NCI-H2029 (cell line): ENCODE results near the gene ZNF407.
"Not testable (repeated sequence)": the region's sequence is repeated elsewhere in the genome, so short reads cannot be mapped to it uniquely, and the experiment has no call there.

Experiments used
- DNase-seq: peaks from one replicate; lab custom pipeline; 2025; lab: John Stamatoyannopoulos, UW

ZNF407 gene

DNA sequence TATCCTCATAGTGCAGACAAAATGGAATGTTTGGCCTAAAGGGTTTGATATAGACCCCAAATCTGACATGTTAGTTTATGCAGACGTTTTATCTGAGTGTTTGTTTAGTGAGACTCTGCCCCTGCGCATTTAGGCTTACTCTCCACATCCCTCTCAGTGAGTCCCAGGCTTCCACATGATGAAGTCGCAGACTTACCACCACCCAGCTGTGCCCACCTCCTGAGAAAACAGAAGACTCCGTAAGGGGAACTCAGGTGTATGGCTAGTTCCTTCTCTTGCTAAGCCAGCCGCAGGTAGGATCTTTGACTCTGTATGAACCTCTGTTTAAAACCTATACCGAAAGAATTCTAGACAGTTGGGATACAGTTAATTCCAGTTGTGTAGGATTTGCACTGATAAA lies 338.7 kb downstream of the ZNF407 start:
- DNase-seq = no peak

DNA sequence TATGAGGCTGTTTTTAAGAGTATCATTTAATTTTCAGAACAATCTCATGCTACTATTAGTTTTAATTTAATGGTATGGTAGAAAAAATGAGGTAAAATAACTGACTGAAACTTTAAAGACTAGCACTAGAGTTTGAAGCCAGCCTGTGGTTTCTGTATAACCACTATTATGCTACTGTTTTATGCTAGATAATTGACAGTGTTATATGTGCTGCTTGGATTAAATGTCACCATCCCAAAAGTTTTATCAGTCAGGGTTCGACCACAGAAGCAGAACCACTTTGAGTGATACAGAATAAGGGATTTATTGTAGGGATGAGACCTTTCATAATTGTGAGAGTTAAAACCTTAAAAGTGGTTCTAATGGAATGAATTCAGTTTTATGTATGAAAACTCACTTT lies 339.6 kb downstream of the ZNF407 start:
- no peak for DNase-seq

DNA sequence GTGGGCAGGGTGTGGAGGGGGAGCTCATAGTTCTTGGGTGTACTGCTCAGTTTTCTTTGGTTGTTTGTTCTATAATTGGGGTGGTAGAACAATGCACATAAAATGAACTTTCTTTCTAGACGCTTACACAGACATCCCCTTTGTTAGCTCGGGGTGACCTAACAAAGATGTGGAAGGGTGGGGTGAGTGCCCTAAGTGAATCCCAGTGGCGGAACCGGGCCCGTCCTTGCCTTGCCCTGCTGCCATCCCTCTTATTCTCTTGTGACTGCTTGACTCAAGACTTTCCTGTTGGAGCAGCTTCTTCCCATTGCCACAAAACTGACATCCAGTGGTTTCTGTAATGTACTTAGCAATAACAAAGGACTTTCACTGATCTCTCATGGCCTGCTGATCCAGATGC lies 343.2 kb downstream of the ZNF407 start:
- DNase-seq = no peak

DNA sequence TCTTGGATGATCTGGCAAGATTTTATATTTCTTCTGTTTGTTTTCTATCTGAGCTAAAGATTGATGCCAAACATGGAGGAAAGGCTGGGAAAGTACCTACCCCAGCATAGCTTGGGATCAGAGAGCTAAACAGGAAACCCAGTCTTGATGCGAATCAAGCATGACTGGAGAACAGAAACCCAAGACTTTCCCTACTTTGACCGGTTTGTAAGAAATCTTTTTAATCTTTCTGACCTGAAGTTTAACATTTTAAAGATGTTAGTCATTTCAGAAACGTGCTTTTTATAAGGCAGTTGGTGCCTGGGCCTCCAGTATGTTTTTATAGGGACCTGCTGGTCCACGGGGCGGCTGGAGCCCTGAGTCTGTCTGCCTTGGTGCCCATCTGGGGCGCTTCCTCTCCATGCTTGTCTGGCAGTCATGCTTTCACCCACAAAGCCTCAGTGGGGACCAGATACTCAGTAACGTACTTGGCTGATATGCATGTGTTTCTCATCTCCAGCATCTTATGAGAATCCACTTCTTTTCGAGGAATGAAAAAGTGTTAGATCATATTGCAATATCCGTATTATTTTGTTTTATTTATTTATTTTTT lies 344.7 kb downstream of the ZNF407 start:
- no peak for DNase-seq

DNA sequence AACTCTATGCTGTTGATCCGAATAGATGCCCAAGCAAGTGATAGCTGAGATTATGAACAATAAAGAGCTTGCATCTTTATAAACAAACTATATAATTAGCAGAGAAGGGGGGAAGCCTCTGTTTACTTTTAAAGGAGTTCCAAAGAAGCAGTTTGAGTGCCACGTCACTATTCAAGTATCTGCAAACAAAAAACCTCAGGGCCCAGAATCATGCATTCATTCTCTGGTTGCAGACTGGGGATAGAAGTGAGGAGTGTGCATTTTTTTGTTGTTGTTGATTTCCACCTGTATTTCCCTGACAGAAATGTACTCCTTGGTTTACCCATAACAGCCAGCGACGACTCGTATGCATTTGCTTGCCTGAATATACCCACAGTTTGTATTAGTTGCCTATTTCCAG lies 347.0 kb downstream of the ZNF407 start:
- no peak for DNase-seq

DNA sequence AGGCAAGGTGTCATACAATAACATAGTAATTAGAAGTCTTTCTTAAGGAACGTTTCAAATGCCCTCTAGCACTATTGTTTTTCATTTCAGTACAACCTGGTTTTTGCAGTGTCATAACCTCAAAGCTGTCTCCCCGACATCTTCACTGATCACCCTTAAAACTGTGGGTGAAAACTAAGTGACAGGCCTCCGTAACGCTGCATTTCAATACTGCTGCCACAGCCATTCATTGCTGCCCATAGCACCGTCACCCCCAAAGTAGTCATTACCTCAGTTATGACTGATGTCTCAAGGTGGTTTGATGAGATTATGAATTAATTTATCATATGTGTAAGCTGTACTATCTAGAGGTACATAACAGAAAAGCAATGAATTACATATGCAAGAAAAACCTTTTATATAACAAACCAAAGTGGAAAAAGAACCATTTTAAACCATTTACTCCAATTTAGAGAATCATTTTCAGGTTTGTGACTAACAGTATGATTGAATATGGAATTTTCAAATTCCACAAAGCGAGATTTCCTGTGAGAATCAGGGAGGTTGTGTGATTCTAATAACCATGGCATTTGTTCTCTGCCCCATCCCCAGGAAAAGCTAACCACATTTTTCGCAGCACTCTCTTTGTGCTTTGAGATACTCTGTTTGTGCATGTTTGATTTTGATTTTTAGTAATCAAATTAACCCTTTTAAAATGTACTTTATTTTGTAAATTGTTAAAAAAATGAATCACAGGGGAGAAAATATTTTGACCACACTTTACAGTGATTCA lies 348.3 kb downstream of the ZNF407 start:
- no peak for DNase-seq

DNA sequence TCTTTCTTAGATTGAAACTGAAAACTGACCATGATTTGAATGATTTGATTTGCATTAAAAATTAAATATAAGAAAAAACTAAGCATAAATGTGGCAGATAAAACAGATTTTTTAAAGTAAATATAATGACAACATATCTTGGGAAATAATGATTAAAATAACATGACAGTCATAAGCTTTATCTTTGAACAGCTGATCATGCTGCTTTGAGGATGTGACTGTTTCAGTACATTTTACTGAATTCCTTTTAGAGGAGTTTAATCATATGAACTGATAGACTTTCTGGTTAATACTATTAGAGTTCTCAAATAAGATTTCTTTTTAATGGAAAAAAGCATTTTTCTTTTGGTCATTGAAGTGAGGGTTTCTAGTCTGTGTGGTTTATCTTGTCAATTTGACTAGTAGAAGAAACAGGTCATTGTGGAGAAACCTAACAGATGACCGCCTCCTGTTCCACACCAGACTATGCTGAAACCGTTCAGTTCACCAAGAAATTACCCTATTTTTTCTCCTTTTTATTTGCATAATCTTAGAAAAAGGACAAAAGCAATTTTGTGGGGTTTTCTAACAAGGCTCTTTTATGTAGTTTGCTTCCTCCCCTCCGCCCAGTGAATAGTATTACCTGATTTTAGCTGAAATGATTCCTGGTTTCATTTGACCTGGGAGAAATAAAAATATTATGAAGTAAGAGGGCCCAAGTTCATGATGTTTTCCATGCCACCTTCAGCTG lies 349.1 kb downstream of the ZNF407 start:
- no peak for DNase-seq

DNA sequence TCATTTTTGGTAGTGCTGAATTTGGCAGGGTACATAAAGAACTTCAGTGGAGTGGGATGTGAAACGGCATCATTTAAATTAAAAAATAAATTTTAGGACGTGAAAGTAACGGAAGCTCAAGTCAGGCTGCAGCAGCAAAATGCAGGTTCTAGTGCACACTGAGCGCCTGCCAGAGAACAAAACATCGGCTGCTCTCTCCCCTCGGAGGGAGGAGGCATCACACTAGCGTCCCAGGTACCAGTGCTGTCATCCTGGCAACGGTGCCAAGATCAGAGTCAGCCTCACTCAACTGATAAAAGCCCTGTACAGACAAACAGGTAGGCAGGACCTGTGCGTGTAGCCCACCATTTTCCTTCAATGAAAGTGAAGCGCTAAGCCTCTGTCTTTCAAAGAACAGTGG lies 349.7 kb downstream of the ZNF407 start:
- DNase-seq = no peak

DNA sequence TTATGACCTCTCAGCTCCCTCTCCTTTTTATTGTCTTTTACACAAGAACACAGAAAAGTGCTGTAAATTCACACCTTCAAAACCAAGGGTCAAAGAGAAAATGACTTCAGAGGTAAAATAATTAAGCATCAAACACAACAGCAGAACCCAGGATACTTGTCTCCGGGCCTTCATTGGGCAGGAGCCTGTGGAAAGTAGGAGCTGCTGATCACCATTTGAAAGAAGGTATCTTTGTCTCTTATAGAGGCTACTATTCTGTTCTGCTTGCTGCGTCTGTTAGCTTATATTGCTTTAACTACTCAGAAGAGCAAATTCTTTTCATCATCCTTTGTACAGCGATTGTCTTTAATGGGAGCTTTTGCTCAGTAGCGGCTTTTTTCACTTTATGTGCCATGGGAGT lies 350.2 kb downstream of the ZNF407 start:
- DNase-seq = no peak

DNA sequence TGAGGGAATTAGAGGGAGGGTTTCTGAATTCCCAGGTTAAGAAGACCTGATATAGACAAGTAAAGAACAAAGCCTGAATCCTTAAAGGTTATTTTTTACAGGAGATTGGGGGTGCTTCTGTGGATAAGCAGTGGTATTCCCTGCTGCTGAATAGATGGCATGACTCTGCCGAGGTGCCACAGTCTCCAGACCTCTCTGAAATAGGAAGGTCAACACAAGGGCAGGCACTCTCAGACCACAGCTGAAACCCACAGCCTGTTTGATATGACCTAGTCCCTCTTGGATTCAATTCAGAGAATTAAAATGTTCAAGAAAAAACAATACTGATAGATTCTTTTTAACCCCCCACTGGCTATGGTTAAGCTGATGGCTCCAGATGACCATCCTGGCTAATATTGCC lies 351.9 kb downstream of the ZNF407 start:
- no peak for DNase-seq

DNA sequence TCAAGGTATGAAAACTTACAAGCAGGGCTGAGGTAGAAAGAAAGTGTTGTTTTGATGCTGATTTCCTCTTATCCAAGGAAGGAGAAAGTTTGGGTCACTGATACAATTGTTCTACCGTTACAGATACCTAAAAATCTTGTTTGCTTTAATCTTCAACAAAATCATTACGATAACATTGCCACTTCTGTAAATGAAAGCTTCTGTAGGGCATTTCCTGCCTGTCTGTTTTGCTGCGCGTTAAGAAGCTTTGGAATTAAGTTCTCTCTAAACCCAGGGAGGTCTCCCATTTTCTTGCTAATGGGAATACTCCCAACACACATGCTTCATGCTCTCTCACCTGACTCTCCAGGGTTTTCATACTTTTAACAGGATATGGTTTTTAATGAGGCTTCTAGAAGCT lies 352.8 kb downstream of the ZNF407 start:
- no peak for DNase-seq

DNA sequence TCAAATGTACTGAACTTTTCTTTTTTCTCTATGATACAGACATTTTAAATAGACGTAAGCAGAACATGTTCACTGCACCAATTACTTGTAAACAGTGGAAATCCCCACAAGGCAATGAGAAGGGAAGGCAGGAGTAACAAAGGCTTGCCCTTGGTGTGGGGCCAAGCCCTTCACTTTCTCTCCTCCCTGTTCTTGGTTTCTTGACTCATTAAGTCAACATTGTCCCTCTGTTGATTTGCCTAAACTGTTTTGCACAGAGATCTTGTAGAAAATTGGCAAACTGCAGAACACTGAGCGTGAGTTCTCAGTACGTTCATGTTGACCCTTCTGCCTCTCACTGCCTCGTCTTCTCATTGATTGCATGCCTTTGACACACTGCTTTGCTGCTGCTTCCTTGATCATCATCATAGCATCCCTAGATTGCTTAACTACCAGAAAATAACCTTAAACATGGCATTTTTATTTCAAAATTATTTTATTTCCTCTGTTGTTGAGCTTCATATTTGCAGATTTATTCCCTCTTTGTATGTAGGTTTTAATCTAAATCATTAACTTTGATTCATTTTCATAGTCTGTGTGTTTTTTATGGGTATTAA lies 353.6 kb downstream of the ZNF407 start:
- peak; percentile 30 for DNase-seq

DNA sequence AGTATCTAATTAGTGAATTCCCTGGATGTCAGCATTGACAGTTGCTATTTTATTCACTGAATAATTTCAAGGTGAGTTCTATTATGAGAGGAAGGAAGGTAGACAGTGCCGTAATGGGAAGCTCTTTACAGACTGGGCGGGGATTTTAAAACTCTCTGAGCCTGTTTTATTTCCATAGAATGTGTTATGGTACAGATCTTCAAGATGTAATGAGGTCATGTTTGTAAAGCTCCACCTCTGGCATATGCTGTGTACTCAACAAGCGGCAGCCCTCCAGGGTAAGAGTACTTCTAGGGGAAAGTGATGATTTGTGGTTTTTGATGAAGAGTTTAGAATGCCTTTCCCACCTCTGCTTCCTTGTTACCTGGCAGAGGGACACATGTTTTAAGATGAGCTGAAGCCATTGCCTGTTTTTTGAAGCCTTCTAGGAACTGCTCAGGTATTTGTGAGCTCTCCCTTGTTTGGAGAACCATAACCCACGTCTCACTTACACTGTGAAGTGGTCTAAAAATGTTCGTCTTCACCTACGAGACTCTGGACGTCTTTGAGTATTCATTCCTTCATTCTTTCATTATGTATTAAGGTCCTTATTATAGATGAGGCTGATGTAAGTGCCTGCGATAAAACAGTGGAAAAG lies 360.0 kb downstream of the ZNF407 start:
- no peak for DNase-seq

DNA sequence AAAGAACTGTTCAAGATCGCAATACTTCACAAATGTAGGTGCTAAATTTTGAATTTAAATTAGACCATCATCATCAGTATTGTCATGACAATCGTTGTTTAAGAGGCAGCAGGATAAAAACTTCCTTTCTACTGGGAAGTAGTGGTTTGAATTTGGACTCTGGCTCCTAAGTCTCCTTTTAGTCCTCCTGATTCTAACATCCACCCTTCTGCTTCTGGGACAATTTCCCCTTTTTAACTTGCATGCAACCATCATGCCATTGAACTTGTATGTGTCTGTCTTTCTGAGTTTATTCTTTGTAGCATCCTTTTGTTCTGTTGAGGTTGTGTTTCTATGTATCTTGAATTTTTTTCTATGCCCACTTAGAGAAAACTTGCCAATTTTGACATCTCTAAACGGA lies 361.5 kb downstream of the ZNF407 start:
- no peak for DNase-seq

DNA sequence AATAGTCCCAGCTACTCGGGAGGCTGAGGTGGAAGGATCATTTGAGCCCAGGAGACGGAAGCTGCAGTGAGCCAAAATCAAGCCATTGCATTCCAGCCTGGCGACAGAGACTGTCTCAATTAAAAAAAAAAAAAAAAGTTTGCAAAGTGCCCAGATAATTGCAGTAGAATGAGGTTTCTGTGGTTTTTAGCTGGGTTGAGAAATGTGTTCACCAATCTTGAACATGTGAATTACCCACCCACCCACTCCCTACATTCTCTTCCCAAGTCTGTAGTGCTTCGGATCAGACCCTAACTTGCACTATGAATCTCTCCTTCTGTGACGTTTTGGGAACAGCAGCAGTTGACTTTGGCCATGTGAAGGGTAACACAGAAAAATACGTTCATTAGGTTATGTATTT lies 363.9 kb downstream of the ZNF407 start:
- no peak for DNase-seq

DNA sequence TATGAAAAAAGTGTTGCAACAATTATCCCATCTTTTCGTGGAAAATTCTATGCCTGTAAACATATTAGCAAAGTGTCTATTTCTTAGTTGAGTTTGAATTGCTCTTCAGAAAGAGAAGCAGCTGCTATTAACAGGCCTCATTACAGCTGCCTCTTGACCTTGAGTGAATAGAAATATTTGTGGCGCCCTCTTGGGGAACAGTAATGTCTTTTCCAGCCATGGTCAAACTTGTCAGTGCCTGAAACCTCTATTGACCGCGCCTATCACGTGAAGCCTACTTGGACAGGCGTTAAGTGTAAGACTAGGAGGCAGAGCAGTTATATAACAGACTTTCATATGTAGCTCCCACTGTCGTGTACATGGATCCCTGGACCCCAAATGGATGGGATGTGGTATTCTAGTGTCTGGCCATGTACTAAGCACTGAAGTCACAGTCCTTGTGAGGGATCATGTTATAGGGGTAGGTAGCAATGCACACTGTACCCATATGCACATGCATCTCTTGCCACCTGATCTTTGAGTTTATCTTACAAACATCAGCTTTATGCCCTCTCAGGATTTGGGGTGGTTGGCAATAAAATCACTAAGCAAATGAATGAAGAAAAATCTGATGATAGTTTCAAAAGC lies 366.3 kb downstream of the ZNF407 start:
- no peak for DNase-seq

DNA sequence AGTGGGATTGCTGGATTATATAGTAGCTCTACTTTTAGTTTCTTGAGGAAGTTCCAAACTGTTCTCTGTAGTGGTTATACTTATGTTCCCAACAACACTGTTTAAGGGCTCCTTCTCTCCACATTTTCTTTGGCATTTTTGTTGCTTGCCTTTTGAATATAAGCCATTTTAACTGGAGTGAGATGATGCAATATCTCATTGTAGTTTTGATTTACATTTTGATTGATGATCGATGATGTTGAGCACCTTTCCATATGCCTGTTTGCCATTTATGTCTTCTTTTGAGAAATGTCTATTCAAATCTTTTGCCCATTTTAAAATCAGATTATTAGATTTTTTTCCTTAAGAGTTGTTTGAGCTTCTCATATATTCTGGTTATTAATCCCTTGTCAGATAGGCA lies 368.0 kb downstream of the ZNF407 start:
- no peak for DNase-seq

DNA sequence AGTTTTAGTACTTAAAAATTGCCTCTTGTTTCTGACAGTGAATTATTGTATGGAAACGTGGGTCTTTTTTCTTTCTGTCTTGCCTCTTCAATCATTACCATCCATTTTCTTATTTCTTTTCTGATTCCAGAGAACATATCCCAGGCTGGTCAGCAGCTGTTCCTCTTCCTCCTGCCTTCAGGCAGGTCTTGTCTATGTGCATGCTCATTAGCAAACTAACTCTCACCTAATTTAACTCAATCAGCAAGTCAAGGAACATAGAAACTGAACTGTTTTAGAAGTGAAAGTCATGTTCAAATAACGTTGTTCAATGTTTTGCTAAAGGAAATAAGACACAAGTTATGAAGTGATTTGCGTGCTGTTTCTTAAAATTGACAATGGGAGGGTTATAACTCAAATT lies 369.8 kb downstream of the ZNF407 start:
- no peak for DNase-seq

DNA sequence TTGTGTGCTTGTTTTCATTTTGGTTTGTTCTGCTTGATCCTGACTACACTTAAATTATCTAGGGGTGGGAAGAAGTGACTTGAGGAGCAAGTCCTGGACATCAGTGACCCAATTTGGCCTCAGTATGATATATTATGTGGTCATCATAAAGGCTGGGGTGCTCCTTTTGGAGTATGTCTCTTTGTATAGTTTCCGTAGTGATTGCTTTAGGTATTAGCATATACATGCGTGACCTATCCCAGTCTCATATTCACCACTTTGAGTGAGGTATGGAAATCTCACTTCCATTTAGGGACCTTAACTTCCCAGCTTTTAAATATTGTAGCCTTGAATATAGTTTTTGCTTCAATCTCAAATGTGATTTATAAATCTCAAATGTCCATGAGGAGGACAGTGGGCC lies 370.3 kb downstream of the ZNF407 start:
- DNase-seq = no peak

DNA sequence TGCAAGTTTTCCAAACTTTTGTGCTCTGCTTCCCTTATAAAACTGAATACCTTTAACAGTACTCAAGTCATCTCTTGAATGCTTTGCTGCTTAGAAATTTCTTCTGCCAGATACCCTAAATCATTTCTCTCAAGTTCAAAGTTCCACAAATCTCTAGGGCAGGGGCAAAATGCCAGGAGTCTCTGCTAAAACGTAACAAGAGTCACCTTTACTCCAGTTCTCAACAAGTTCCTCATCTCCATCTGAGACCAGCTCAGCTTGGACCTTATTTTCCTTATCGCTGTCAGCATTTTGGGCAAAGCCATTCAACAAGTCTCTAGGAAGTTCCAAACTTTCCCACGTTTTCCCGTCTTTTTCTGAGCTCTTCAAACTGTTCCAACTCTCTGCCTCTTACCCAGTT lies 373.7 kb downstream of the ZNF407 start:
- not testable (repeated sequence) for DNase-seq

DNA sequence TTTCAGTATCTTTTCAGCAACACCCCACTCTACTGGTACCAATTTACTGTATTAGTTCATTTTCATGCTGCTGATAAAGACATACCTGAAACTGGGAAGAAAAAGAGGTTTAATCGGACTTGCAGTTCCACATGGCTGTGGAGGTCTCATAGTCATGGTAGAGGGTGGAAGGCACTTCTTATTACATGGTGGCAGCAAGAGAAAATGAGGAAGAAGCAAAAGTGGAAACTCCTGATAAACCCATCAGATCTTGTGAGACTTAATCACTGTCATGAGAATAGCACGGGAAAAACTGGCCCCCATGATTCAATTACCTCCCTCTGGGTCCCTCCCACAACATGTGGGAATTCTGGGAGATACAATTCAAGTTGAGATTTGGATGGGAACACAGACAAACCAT lies 374.1 kb downstream of the ZNF407 start:
- not testable (repeated sequence) for DNase-seq

DNA sequence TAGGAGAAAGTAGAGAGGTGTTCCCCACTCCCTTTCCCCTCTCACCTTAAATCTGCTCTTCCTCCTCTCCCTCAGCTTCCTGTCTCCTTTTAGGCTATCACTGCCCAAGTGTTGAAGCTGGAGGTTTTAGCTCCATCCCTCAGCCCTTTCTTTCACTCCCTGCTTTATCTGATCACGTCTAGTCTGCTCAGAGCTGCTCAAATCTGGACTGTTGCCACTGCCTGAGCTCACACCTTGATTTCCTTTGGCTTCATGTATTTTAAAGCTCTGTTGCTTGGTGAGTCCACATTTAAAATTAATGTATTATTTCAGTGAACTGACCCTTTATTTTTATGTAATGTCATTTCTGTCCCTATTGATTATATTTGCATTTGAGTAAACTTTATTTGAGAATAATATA lies 374.7 kb downstream of the ZNF407 start:
- DNase-seq = no peak
